ENCODE measurements around the gene FKBP8. TPM values are rescaled to one million over a fixed set of nuclear protein-coding genes. Genes with fewer than 3 reads are reported as not detected.

The FKBP8 gene
- total RNA-seq, 2 donors from 2014 or later, result 277 to 336 TPM

- Mint-ChIP-seq H3K27me3 (ENCODE audit: insufficient read depth) (no peaks in the 10 kb centered on the region), H3K4me3 (no peak overlapping the region), H3K4me1 (peaks cover 11% of the 10 kb centered on the region), H3K36me3 (ENCODE audit: low read depth) (peaks cover 2% of the 10 kb centered on the region), H3K27ac (peak overlapping the region; percentile 75), H3K9me3 (peaks cover 1% of the 10 kb centered on the region)
- 84 to 86% methylated on average over 7 to 11 of the region's 11 CpGs for WGBS, 2 experiments (ENCODE audit: insufficient coverage in 1 of 2, insufficient read length in 1 of 2)
- no peaks in the 10 kb centered on the region for H3K27me3 ChIP-seq (ENCODE audit: control insufficient read depth, insufficient read depth, low read length, poor library complexity, severe bottlenecking)
- H3K27ac ChIP-seq (ENCODE audit: low read depth, low read length), result no peak overlapping the region
- no peaks in the 10 kb centered on the region for H3K36me3 ChIP-seq (ENCODE audit: control insufficient read depth, insufficient read depth, low read length)
- H3K4me1 ChIP-seq (ENCODE audit: control insufficient read depth, insufficient read depth, low read length), result no peaks in the 10 kb centered on the region
- no peak overlapping the region for H3K4me3 ChIP-seq (ENCODE audit: low read length)
- H3K9me3 ChIP-seq (ENCODE audit: control insufficient read depth, low read length), result no peaks in the 10 kb centered on the region
- no peak for DNase-seq
- TF ChIP-seq CTCF (conservative IDR thresholded peaks at IDR 0.05), result no peak
- H3K9ac ChIP-seq (ENCODE audit: extremely low read depth, low read length, poor library complexity, severe bottlenecking), result no peak overlapping the region
These were observed 47.0 kb downstream of the FKBP8 start for GRCh38 chr19:18496167-18496979.

- no peak for DNase-seq
- Histone ChIP-seq H3K9me3 (ENCODE audit: control insufficient read depth, low read length) (no peaks in the 10 kb centered on the region), H3K4me1 (ENCODE audit: control insufficient read depth, insufficient read depth, low read length) (no peaks in the 10 kb centered on the region), H3K4me3 (ENCODE audit: low read length) (no peak overlapping the region), H3K27ac (ENCODE audit: low read depth, low read length) (no peak overlapping the region), H3K27me3 (ENCODE audit: control insufficient read depth, insufficient read depth, low read length, poor library complexity, severe bottlenecking) (no peaks in the 10 kb centered on the region), H3K9ac (ENCODE audit: extremely low read depth, low read length, poor library complexity, severe bottlenecking) (no peak overlapping the region), H3K36me3 (ENCODE audit: control insufficient read depth, insufficient read depth, low read length) (no peaks in the 10 kb centered on the region)
- Mint-ChIP-seq H3K9me3 (peaks cover 1% of the 10 kb centered on the region), H3K36me3 (ENCODE audit: low read depth) (peaks cover 4% of the 10 kb centered on the region), H3K4me1 (peaks cover 15% of the 10 kb centered on the region), H3K27ac (peak overlapping the region; percentile 26), H3K4me3 (no peak overlapping the region), H3K27me3 (ENCODE audit: insufficient read depth) (no peaks in the 10 kb centered on the region)
- TF ChIP-seq CTCF (conservative IDR thresholded peaks at IDR 0.05), result no peak
- WGBS, 2 experiments (ENCODE audit: insufficient coverage in 1 of 2, insufficient read length in 1 of 2), result 81% methylated on average over 7 to 14 of the region's 14 CpGs
These were observed 48.0 kb downstream of the FKBP8 start for GRCh38 chr19:18495204-18495911.

- Mint-ChIP-seq H3K4me3 (no peak overlapping the region), H3K27ac (no peak overlapping the region), H3K27me3 (ENCODE audit: insufficient read depth) (no peaks in the 10 kb centered on the region), H3K9me3 (peaks cover 1% of the 10 kb centered on the region), H3K4me1 (peaks cover 25% of the 10 kb centered on the region), H3K36me3 (ENCODE audit: low read depth) (peaks cover 4% of the 10 kb centered on the region)
- Histone ChIP-seq H3K36me3 (ENCODE audit: control insufficient read depth, insufficient read depth, low read length) (no peaks in the 10 kb centered on the region), H3K9me3 (ENCODE audit: control insufficient read depth, low read length) (no peaks in the 10 kb centered on the region), H3K4me3 (ENCODE audit: low read length) (no peak overlapping the region), H3K9ac (ENCODE audit: extremely low read depth, low read length, poor library complexity, severe bottlenecking) (no peak overlapping the region), H3K27me3 (ENCODE audit: control insufficient read depth, insufficient read depth, low read length, poor library complexity, severe bottlenecking) (no peaks in the 10 kb centered on the region), H3K4me1 (ENCODE audit: control insufficient read depth, insufficient read depth, low read length) (no peaks in the 10 kb centered on the region), H3K27ac (ENCODE audit: low read depth, low read length) (no peak overlapping the region)
- WGBS, 2 experiments (ENCODE audit: insufficient coverage in 1 of 2, insufficient read length in 1 of 2), result 71 to 92% methylated on average over 4 to 7 of the region's 7 CpGs
- DNase-seq, result no peak
- TF ChIP-seq CTCF (conservative IDR thresholded peaks at IDR 0.05), result no peak
These were observed 49.1 kb downstream of the FKBP8 start for GRCh38 chr19:18494267-18494607.

Data from endodermal cell (in vitro differentiated cells).